Osteocyte (in vitro differentiated cells): ENCODE measurements around the gene AGFG1. TPM values are rescaled to one million over a fixed set of nuclear protein-coding genes. Genes with fewer than 3 reads are reported as not detected.

Source experiments
- DNase-seq: peaks from one replicate; pipeline ENCODE4 v3.0.0; 2021; ENCODE audit warnings: mixed read lengths; ENCODE audit not compliant: unreplicated experiment; ENCODE audit errors: extremely low spot score
- H3K27ac Mint-ChIP-seq: one replicate; pipeline ENCODE4 v1.8.0; 2021; ENCODE audit warnings: mild to moderate bottlenecking, mixed read lengths; ENCODE audit not compliant: unreplicated experiment
- H3K27me3 Mint-ChIP-seq: one replicate; pipeline ENCODE4 v1.8.0; 2021; ENCODE audit warnings: mixed read lengths; ENCODE audit not compliant: unreplicated experiment
- H3K36me3 Mint-ChIP-seq: one replicate; pipeline ENCODE4 v1.8.0; 2021; ENCODE audit warnings: mixed read lengths; ENCODE audit not compliant: unreplicated experiment
- H3K4me1 Mint-ChIP-seq: one replicate; pipeline ENCODE4 v1.8.0; 2021; ENCODE audit warnings: mixed read lengths; ENCODE audit not compliant: unreplicated experiment
- H3K4me3 Mint-ChIP-seq: one replicate; pipeline ENCODE4 v1.8.0; 2021; ENCODE audit warnings: mild to moderate bottlenecking, moderate library complexity, mixed read lengths; ENCODE audit not compliant: unreplicated experiment
- H3K9me3 Mint-ChIP-seq: one replicate; pipeline ENCODE4 v1.8.0; 2021; ENCODE audit warnings: mixed read lengths; ENCODE audit not compliant: unreplicated experiment
- CTCF ChIP-seq: fragments of 200-600 bp; sonication (generic); IDR thresholded peaks from 2 replicates; pipeline ENCODE4 v1.5.0; 2021; ENCODE audit warnings: antibody characterized with exemption, mild to moderate bottlenecking, moderate library complexity
- total RNA-seq: library from RNA; stranded (reverse); gene quantifications from 2 replicates; pipeline ENCODE4 v1.2.1, GENCODE V29; 2021

Gene AGFG1
- total RNA-seq, 1 donor from 2014 or later: 55.1 TPM

- no peaks in the 10 kb centered on the region for H3K9me3 Mint-ChIP-seq
- no peak overlapping the region for H3K27ac Mint-ChIP-seq
- no peak for TF ChIP-seq CTCF
- DNase-seq: no peak
- H3K4me3 Mint-ChIP-seq: no peak overlapping the region
- no peaks in the 10 kb centered on the region for H3K27me3 Mint-ChIP-seq
- peaks cover 2% of the 10 kb centered on the region for H3K4me1 Mint-ChIP-seq
- no peaks in the 10 kb centered on the region for H3K36me3 Mint-ChIP-seq
Measured at GRCh38 chr2:227460833-227461232, 11.1 kb upstream of the AGFG1 start.

GRCh38 chr2:227461811-227462461, 10.0 kb upstream of the AGFG1 start:
- H3K4me1 Mint-ChIP-seq: peaks cover 10% of the 10 kb centered on the region
- no peak for TF ChIP-seq CTCF
- H3K36me3 Mint-ChIP-seq: no peaks in the 10 kb centered on the region
- H3K27me3 Mint-ChIP-seq: no peaks in the 10 kb centered on the region
- H3K9me3 Mint-ChIP-seq: no peaks in the 10 kb centered on the region
- no peak for DNase-seq
- no peak overlapping the region for H3K27ac Mint-ChIP-seq
- H3K4me3 Mint-ChIP-seq: no peak overlapping the region

GRCh38 chr2:227462462-227462951, 9.4 kb upstream of the AGFG1 start:
- peaks cover 10% of the 10 kb centered on the region for H3K4me1 Mint-ChIP-seq
- no peak overlapping the region for H3K4me3 Mint-ChIP-seq
- H3K9me3 Mint-ChIP-seq: no peaks in the 10 kb centered on the region
- no peak for DNase-seq
- H3K36me3 Mint-ChIP-seq: no peaks in the 10 kb centered on the region
- H3K27me3 Mint-ChIP-seq: no peaks in the 10 kb centered on the region
- TF ChIP-seq CTCF: no peak
- no peak overlapping the region for H3K27ac Mint-ChIP-seq

GRCh38 chr2:227462972-227463931, 8.7 kb upstream of the AGFG1 start:
- Mint-ChIP-seq H3K4me3 (no peak overlapping the region), H3K27ac (no peak overlapping the region), H3K9me3 (no peaks in the 10 kb centered on the region), H3K27me3 (no peaks in the 10 kb centered on the region), H3K36me3 (no peaks in the 10 kb centered on the region), H3K4me1 (peaks cover 10% of the 10 kb centered on the region)
- DNase-seq: no peak
- no peak for TF ChIP-seq CTCF

GRCh38 chr2:227464361-227464760, 7.6 kb upstream of the AGFG1 start:
- Mint-ChIP-seq H3K4me1 (peaks cover 10% of the 10 kb centered on the region), H3K9me3 (no peaks in the 10 kb centered on the region), H3K27ac (no peak overlapping the region), H3K27me3 (no peaks in the 10 kb centered on the region), H3K36me3 (no peaks in the 10 kb centered on the region), H3K4me3 (no peak overlapping the region)
- no peak for TF ChIP-seq CTCF
- DNase-seq: no peak
